ENCODE data around the gene AHCY.
"Not testable (repeated sequence)": the region's sequence is repeated elsewhere in the genome, so short reads cannot be mapped to it uniquely, and the experiment has no call there.

Gene AHCY

GRCh38 chr20:34305333-34306230 is 2.4 kb upstream of the AHCY start:
- TF ChIP-seq CTCF (IDR thresholded peaks at IDR 0.05; ENCODE audit: extremely low read depth, missing control alignments) = no peak
- DNase-seq (ENCODE audit: low spot score) = no peak

- DNase-seq (ENCODE audit: low spot score) = no peak
These were observed 838 bp downstream of the AHCY start for GRCh38 chr20:34302312-34302722.

GRCh38 chr20:34301587-34302311 is 1.4 kb downstream of the AHCY start:
- TF ChIP-seq CTCF (IDR thresholded peaks at IDR 0.05; ENCODE audit: extremely low read depth, missing control alignments) = no peak
- DNase-seq (ENCODE audit: low spot score) = no peak

More at GRCh38 chr20:34302312-34302722, 838 bp downstream of the AHCY start:
- no peak for TF ChIP-seq CTCF (IDR thresholded peaks at IDR 0.05; ENCODE audit: extremely low read depth, missing control alignments)

- DNase-seq (ENCODE audit: low spot score) = no peak
- TF ChIP-seq CTCF (IDR thresholded peaks at IDR 0.05; ENCODE audit: extremely low read depth, missing control alignments) = no peak
These were observed 2.2 kb downstream of the AHCY start for GRCh38 chr20:34300809-34301586.

GRCh38 chr20:34300256-34300806 is 2.8 kb downstream of the AHCY start:
- no peak for DNase-seq (ENCODE audit: low spot score)
- no peak for TF ChIP-seq CTCF (IDR thresholded peaks at IDR 0.05; ENCODE audit: extremely low read depth, missing control alignments)

- no peak for DNase-seq (ENCODE audit: low spot score)
- no peak for TF ChIP-seq CTCF (IDR thresholded peaks at IDR 0.05; ENCODE audit: extremely low read depth, missing control alignments)
These were observed 3.4 kb downstream of the AHCY start for GRCh38 chr20:34299556-34300255.

DNA sequence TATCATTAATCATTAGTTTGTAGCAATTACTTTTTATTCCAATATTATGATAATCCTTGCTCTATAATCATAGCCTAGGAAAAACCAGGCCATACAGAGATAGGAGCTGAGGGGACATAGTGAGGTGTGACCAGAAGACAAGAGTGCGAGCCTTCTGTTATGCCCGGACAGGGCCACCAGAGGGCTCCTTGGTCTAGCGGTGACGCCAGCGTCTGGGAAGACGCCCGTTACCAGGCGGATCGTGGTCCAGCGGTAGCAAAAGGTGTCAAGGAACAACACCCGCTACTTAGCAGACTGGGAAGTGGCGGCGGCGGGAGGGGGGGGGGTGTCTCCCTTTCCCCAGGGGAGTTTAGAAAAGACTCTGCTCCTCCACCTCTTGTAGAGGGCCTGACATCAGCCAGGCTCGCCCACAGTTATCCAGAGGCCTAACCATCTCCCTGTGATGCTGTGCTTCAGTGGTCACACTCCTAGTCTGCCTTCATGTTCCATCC is 4.8 kb downstream of the AHCY start:
- DNase-seq (ENCODE audit: low spot score) = not testable (repeated sequence)

Data from GM20000 (cell line).